HG03442 (cell line): ENCODE data around the gene SPEF2.
A peak's percentile ranks its signal among the peaks of the same experiment; 100 is the strongest.

Experiments used
- ATAC-seq: cut with Tn5 transposase; IDR thresholded peaks from one replicate; pipeline ENCODE4 v1.9.1; 2021; ENCODE audit warnings: mild to moderate bottlenecking, moderate library complexity; ENCODE audit not compliant: unreplicated experiment

The SPEF2 gene

DNA sequence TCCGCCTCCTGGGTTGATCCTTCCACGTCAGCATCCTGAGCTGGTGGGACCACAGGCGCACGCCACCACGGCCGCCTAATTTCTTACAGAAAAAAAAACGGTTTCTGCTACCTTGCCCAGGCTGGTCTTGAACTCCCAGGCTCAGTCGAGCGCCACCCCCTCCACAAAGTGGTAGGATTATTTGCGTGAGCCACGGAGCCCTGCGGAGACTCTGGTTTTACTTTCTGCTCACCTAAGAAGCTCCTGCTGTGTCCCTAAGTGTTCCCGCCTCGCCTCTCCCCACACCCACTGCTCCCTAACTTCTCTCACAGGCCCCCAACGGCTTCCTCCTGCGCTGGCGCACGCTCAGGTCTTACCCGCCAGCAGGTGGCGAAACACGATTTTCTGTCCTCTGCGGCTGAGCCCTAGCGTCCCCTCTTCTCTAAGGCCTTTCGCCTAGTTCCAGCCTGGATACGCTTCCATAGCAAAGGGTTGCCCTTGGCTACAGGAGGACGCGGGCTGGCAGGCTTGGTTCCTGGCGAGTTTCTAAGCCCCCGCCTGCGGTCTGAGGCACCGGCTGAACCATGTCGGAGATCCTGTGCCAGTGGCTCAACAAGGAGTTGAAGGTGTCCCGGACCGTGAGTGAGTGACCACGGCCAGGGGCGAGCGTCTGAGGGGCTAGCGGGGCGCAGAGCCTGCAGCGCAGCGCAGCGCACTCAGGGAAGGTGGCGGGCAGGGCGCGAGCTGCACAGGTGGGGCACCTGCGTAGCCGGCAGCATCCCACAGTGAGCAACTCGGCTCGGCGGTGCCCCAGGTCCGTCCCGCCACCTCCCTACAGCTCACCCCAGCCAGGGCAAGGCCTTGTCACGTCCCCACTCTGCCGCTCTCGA, at the start of gene SPEF2:
TSS of gene SPEF2 (plus strand) at position 429 of the 869 bp plus-strand sequence. CDS start at position 564, 135 bp downstream.
- ATAC-seq: peak; percentile 65

DNA sequence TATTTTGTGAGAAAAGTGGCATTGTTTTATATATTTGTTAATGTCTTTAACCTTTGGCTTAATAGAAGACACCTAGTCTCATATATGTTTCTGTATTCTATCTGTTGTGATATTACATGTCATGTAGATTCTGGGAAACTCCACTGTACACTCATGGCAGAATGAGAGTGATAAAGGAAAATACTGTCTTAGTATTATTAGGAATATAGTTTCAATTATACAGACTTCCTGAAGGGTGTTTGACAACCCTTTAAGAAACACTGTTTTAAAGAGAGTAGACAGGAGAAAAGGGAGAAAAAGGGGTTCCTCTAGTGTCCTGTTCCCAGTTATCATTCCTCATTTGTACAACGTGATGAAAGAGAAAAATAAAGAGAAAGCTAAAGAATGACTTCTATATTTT, 42.1 kb upstream of the SPEF2 start:
- ATAC-seq: no peak

- ATAC-seq: no peak
Observed at GRCh38 chr5:35587419-35587818, 30.2 kb upstream of the SPEF2 start.

- no peak for ATAC-seq
Observed at GRCh38 chr5:35593338-35593737, 24.3 kb upstream of the SPEF2 start.

GRCh38 chr5:35598707-35599370, 18.8 kb upstream of the SPEF2 start:
- ATAC-seq: no peak

GRCh38 chr5:35600591-35600990, 17.1 kb upstream of the SPEF2 start:
- ATAC-seq: no peak

- no peak for ATAC-seq
Observed at GRCh38 chr5:35608881-35609779, 8.5 kb upstream of the SPEF2 start.

DNA sequence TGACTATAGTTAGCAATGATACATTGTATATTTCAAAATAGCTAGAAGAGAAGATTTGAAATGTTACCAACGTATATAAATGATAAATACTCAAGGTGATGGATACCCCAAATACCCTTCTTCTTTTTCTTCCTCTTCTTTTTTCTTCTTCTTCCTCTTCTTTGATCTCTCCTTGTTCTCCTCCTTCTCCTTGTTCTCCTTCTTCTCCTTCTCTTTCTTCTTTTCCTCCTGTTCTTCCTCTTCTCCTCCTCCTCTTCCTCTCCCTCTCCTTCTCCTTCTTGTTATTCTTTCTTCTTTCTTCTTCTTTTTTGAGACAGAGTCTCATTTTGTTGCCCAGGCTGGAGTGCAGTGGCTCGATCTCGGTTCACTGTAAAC, 616 bp upstream of the SPEF2 start:
- ATAC-seq: no peak

DNA sequence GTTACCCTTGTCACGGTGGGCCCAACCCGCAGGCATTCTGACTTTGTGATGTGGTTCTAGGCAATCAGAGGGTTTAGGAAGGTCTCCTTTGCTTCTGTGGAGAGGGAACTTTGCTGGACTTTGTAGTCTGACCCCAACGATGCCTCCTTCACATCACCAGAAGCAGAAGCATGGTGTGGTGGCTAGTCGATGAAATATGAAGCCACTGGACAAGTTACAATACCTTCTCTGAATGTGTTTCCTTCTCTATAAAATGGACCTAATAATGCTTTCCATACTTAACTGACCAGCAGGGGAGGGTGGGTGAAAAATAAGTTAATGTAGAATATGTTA, 607 bp downstream of the SPEF2 start:
- ATAC-seq: no peak

DNA sequence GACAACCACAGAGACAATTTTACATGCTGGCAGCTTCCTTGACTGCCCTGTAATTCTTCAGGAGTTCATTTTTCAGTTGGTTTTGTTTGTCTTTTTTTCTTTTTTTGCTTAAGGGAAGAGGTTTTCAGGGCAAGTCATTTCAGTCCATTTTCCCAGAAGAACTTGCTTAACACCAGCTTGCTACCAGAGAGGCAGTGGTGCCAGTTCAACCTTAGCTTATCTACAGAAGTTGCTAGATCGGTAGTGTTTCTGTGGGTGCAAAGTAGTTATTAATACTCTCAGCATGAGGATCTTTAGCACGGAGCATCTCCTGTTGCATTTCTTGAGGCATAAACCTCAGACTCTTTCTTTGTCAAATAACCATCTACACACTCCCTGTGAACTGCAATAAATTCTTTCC, 1.1 kb downstream of the SPEF2 start:
- ATAC-seq: no peak

- ATAC-seq: no peak
Observed at GRCh38 chr5:35622974-35623373, 5.3 kb downstream of the SPEF2 start.

GRCh38 chr5:35623991-35624390, 6.3 kb downstream of the SPEF2 start:
- ATAC-seq: no peak

GRCh38 chr5:35626108-35626507, 8.4 kb downstream of the SPEF2 start:
- ATAC-seq: no peak

DNA sequence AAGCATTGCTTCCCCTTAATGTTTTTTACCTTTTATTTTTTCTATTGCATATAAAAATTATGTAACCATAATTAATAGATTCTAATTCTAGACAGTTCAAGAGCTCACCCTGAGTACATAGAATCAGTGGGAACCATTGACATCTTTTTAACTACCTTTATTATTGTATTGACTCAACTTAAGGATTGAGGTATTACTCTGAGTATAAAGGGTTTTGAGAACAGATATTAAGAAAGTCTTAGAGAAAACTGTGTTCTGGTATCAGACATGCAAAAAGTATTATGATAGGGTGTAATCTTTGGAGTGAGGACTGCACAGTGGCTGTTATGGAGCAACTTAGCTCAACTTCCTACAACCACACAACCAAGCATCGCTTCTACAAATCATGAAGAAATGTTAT, 8.9 kb downstream of the SPEF2 start:
- no peak for ATAC-seq

DNA sequence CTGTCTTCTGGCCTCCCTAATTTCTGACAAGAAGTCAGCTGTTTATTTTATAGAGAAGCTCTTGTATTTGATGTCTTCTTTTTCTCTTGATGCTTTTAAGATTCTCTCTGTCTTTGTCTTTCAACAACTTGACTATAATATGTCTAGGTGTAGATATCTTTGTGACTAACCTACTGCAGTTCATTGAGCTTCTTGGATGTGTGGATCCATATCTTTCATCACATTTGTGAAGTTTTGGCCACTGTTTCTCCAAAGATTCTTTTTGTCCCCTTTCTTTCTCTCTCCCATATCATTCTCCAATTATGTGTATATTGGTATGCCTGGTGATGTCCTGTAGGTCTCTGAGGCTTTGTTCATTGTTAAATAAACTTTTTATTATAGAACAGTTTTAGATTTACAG, 16.7 kb downstream of the SPEF2 start:
- no peak for ATAC-seq

DNA sequence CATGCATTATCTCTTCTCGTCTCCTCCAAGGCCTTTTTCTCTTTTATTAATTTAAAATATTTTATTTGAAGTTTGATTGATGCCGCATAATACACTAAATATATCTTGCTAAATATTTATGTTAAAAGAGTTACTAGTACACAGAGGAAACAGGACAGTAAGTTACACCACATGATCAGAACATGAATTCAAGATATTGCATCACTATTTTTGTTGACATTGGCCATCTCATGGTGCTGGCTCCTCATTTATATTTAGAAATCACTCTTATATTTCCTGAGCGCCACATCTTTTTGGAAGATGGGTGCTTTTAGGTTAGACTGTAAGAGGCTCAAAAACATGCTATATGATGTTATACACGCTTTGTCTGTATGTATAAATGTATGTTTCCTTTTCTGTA, 23.0 kb downstream of the SPEF2 start:
- no peak for ATAC-seq

GRCh38 chr5:35644543-35644942, 26.9 kb downstream of the SPEF2 start:
- no peak for ATAC-seq

- ATAC-seq: no peak
Observed at GRCh38 chr5:35647128-35647527, 29.5 kb downstream of the SPEF2 start.

DNA sequence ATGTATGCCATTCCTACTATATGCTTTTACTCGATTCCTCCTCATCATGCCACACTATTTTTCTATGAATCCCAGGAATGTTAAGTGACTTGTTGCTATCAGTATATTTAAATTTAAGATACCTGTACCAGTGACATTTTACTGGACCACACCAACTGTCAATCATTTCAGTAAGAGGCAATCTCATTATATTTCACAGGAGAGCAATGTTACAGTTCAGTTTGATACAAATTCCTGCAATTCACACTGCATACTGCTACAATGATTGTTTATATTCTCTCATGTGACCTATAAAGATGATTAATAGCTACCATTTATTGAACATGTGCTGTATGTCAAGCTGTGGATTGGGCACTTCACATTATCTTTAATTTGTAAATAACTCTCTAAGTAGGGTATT, 30.0 kb downstream of the SPEF2 start:
- ATAC-seq: no peak

- ATAC-seq: peak; percentile 73
Observed at GRCh38 chr5:35651002-35651756, 33.5 kb downstream of the SPEF2 start.

DNA sequence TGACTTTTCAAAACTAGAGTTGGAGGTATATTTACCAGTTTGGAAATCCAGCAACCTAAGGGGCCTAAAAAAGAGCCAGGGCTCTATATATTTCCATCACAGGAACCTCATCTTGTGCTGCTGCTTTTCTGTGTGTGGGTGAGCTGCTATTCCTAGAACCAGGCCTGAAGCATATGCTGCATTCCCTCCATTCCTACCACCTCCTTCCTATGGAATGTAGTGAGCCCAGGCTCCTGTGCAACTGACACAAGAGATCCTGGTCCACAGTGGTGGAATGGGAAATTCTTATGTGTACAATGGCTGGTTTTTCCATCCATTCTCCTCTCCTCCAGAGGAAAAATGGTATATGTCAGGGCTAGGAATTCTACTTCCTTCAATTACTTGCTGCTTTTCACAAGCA, 39.1 kb downstream of the SPEF2 start:
- no peak for ATAC-seq
